Tibial artery (tissue), 4 donors: Measurements from ENCODE around the gene ADGRL3.

Experiments
- DNase-seq, 2 donors: peaks; one replicate each; pipeline ENCODE4 v3.0.0-alpha.2; 2019
- H3K27ac ChIP-seq, 2 donors: fragments of 200-600 bp; sonication (generic) in 1 of 2; 1 replicate in 1 of 2; 2 replicates in 1 of 2; pipeline ENCODE4 v1.5.1; 2018 to 2019; ENCODE audit warnings: mild to moderate bottlenecking in 1 of 2
- H3K27me3 ChIP-seq, 2 donors: fragments of 200-600 bp; sonication (generic) in 1 of 2; one replicate each; pipeline versions ENCODE4 v1.5.1 to v1.6.0; 2016 to 2019
- H3K36me3 ChIP-seq, 3 donors: fragments of 200-600 bp; sonication (generic) in 2 of 3; one replicate each; pipeline ENCODE4 v1.5.1; 2016 to 2019; ENCODE audit warnings: mild to moderate bottlenecking in 2 of 3
- H3K4me1 ChIP-seq, 4 donors: fragments of 200-600 bp; sonication (generic) in 2 of 4; 1 replicate in 3 of 4; 2 replicates in 1 of 4; pipeline ENCODE4 v1.5.1; 2016 to 2019
- H3K4me3 ChIP-seq, 2 donors: fragments of 200-600 bp; sonication (generic) in 1 of 2; 1 replicate in 1 of 2; 2 replicates in 1 of 2; pipeline ENCODE4 v1.5.1; 2018 to 2019; ENCODE audit warnings: mild to moderate bottlenecking in 2 of 2
- H3K9me3 ChIP-seq, 3 donors: fragments of 200-600 bp; sonication (generic) in 1 of 3; one replicate each; pipeline ENCODE4 v1.5.1; 2016 to 2019
- CTCF ChIP-seq, 2 experiments: fragments of 200-600 bp in 1 of 2; fragments of 450-650 bp in 1 of 2; IDR thresholded peaks; one replicate each; pipeline ENCODE4 v1.5.1; 2017 to 2019; ENCODE audit warnings: antibody characterized with exemption in 2 of 2, mild to moderate bottlenecking in 1 of 2, moderate library complexity in 1 of 2
- intact Hi-C: fragments of 100-400 bp; cut with DNase I; formaldehyde crosslinking; loops from one replicate; pipeline ENCODE4 v1.15.0; 2023; ENCODE audit warnings: low total_unique reads

ADGRL3 gene

GRCh38 chr4:61408861-61409260, 208.7 kb downstream of the ADGRL3 start:
- Histone ChIP-seq H3K9me3 (no peaks in the 10 kb centered on the region), H3K4me3 (no peak overlapping the region), H3K4me1 (peaks cover 0 to 3% (median 0%) of the 10 kb centered on the region in 4 donors), H3K27me3 (no peaks in the 10 kb centered on the region), H3K27ac (no peak overlapping the region), H3K36me3 (no peaks in the 10 kb centered on the region)
- TF ChIP-seq CTCF (IDR thresholded peaks at IDR 0.05): no peak
- intact Hi-C loops: no loop called here
- no peak for DNase-seq

GRCh38 chr4:61411241-61411640, 211.1 kb downstream of the ADGRL3 start:
- H3K27ac ChIP-seq: no peak overlapping the region
- DNase-seq: no peak
- H3K4me1 ChIP-seq: peaks cover 0 to 11% (median 1%) of the 10 kb centered on the region in 4 donors
- H3K4me3 ChIP-seq: no peak overlapping the region
- no peaks in the 10 kb centered on the region for H3K36me3 ChIP-seq
- no peaks in the 10 kb centered on the region for H3K9me3 ChIP-seq
- TF ChIP-seq CTCF (IDR thresholded peaks at IDR 0.05): no peak
- intact Hi-C loops: no loop called here
- no peaks in the 10 kb centered on the region for H3K27me3 ChIP-seq

- H3K9me3 ChIP-seq: no peaks in the 10 kb centered on the region
- H3K27ac ChIP-seq: no peak overlapping the region
- no peak for TF ChIP-seq CTCF (IDR thresholded peaks at IDR 0.05)
- DNase-seq: no peak
- H3K4me3 ChIP-seq: no peak overlapping the region
- intact Hi-C loops: no loop called here
- no peaks in the 10 kb centered on the region for H3K27me3 ChIP-seq
- no peaks in the 10 kb centered on the region for H3K4me1 ChIP-seq
- H3K36me3 ChIP-seq: no peaks in the 10 kb centered on the region
These were observed 225.2 kb downstream of the ADGRL3 start for GRCh38 chr4:61425315-61425714.

- intact Hi-C loops: no loop called here
- Histone ChIP-seq H3K4me3 (no peak overlapping the region), H3K36me3 (no peaks in the 10 kb centered on the region), H3K9me3 (no peaks in the 10 kb centered on the region), H3K4me1 (no peaks in the 10 kb centered on the region), H3K27me3 (no peaks in the 10 kb centered on the region), H3K27ac (no peak overlapping the region)
- no peak for TF ChIP-seq CTCF (IDR thresholded peaks at IDR 0.05)
- DNase-seq: no peak
These were observed 226.1 kb downstream of the ADGRL3 start for GRCh38 chr4:61426229-61426628.

GRCh38 chr4:61427099-61427817, 227.1 kb downstream of the ADGRL3 start:
- Histone ChIP-seq H3K9me3 (no peaks in the 10 kb centered on the region), H3K4me3 (no peak overlapping the region), H3K27me3 (no peaks in the 10 kb centered on the region), H3K36me3 (no peaks in the 10 kb centered on the region), H3K4me1 (no peaks in the 10 kb centered on the region), H3K27ac (no peak overlapping the region)
- no peak for TF ChIP-seq CTCF (IDR thresholded peaks at IDR 0.05)
- intact Hi-C loops: no loop called here
- no peak for DNase-seq
